HEK293T (cell line): ENCODE data around the gene GLTP.

Experiments used
- CTCF ChIA-PET: fragments of 350-600 bp; formaldehyde crosslinking; extraction: SDS; loops from one replicate; lab custom pipeline; 2021; ENCODE audit warnings: antibody characterized with exemption, inconsistent platforms; lab: Yijun Ruan, JAX
- POLR2A ChIA-PET: fragments of 350-600 bp; formaldehyde crosslinking; extraction: SDS; loops from one replicate; lab custom pipeline; 2020; ENCODE audit warnings: antibody characterized with exemption, inconsistent platforms; lab: Yijun Ruan, JAX
- DNase-seq: peaks from one replicate; pipeline ENCODE4 v3.0.0; 2012; ENCODE audit warnings: mixed read lengths; ENCODE audit errors: extremely low spot score
- BHLHE40 ChIP-seq: fragments of 450-650 bp; IDR thresholded peaks from 2 replicates; pipeline ENCODE4 v1.6.1; 2016; ENCODE audit warnings: mild to moderate bottlenecking, moderate library complexity, borderline replicate concordance
- ELF4 ChIP-seq: fragments of 450-650 bp; IDR thresholded peaks from 2 replicates; pipeline ENCODE4 v1.6.1; 2017; ENCODE audit warnings: antibody characterized with exemption
- FOXA1 ChIP-seq: fragments of 450-650 bp; IDR thresholded peaks from 2 replicates; pipeline ENCODE4 v1.6.1; 2016; ENCODE audit warnings: mild to moderate bottlenecking
- FOXK2 ChIP-seq: fragments of 450-650 bp; IDR thresholded peaks from 2 replicates; pipeline ENCODE4 v1.6.1; 2016; ENCODE audit warnings: mild to moderate bottlenecking
- SUZ12 ChIP-seq: fragments of 450-650 bp; IDR thresholded peaks from 2 replicates; pipeline ENCODE4 v1.6.1; 2016; ENCODE audit warnings: mild to moderate bottlenecking

Gene GLTP

DNA sequence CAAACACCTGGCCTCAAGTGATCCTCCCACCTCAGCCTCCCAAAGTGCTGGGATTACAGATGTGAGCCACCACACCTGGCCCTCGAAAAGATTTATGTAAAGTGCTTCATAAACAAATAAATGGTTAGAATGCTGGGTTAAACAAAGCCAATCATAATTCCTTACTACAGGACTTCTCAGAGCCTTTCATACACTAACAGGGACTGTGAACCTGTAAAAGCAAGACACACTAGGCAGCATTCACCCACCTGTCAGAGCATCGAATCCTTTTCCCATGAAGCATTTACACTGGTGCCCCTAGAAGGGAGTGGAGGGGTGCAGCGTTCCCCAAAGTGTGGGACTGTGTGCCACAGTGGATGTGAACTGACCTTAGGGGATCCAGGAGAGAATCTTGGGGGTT is 76.7 kb downstream of the GLTP start:
- ChIA-PET POLR2A (no interaction called here), CTCF (interaction anchor here (1.1 kb wide), 1 partner anchor 8 kb away, joined by 3 read pairs; no protein-coding TSS in a partner anchor)
- DNase-seq = no peak
- TF ChIP-seq SUZ12 = no peak
- TF ChIP-seq FOXA1 = no peak

DNA sequence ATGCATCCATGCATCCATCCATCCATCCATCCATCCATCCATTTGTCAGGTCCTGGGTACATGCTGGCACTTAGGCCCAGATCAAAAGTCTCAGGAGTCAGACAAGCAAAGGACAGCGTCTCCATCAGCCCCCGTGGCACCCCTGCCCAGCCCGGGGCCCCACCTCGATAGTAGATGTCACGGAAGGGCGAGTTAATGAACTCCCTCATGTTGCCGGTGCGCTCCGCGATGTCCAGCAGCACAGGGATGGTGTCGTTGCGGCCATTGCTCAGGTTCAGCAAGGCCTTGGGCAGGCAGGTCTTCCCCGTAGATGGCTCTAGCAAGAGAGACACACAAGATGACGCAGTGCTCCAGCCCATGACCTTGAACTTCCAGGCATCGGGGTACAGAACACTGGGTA is 77.5 kb downstream of the GLTP start:
- DNase-seq = no peak
- ChIA-PET CTCF (no interaction called here), POLR2A (no interaction called here)
- no peak for TF ChIP-seq BHLHE40
- TF ChIP-seq ELF4 = no peak
- no peak for TF ChIP-seq FOXK2
